GM18498 (cell line): Measurements from ENCODE around the gene PDE4C.

ENCODE experiments used
- ATAC-seq: cut with Tn5 transposase; IDR thresholded peaks from one replicate; pipeline ENCODE4 v1.9.1; 2021; ENCODE audit warnings: mild to moderate bottlenecking, moderate library complexity; ENCODE audit not compliant: unreplicated experiment

The PDE4C gene

DNA sequence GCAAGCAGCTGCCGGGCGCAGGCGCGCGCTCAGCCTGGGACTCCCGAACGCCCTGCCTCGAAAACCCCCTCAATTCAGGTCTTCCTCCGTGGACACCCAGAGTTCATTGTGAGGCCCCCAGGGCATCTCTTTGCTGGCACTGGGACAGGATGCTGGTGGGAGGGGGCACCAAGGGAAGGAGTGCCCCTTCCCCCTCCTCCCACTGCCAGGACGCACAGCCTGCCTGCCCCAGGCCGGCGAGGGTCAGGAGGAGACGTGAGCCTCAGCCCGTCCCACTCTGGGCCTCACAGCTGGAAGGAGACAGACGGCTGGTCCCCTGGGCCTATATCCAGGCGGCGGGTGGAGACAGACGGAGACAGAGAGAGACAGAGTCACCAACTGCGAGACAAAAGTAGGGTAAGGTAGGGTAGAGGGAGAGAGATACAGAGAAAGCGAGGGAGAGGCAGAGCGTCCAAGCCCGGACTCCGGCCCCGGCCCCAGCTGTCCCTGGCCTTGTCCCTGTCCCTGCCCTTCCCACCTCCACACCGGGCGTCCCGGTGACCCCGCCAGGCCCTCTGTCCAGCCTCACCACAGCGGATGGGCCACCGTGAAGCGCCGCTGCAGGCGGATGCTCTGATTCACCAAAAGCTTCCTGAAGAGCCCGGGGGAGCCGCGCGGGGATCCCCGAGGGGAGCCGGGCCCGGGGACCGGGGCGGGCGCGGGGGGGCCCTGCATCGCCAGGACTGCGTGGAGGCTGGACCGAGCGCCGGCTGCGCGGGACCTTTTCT is at the start of gene PDE4C:
PDE4C (minus strand) TSS at position 737 of the 767 bp plus-strand sequence; CDS start at position 714, 23 bp downstream.
- no peak for ATAC-seq

DNA sequence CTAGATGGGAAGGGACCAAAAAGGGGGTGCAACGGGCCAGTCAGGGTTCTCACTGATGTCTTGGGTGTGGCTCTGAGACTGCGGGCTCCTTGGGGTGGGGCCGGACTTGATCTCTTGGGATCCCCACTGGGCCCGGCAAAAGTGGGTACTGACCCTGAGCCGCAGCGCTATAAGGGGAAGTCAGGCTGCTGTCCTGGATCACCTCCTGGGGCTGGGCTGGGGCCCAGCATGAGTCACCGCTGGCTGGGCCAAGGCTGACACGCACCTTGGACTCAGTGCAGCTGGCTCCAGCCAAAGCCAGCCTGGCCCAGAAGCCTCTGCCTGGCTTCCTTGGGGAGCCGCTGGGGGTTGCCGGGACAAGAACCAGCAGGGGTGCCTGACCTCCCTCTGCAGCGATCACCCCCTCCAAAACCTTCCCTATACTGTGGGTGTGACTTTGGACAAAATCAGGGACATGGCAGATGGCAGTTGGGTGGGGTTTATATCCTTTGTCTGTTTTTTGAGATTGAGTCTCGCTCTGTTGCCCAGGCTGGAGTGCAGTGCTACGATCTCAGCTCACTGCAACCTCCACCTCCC is 48.6 kb upstream of the PDE4C start:
- no peak for ATAC-seq

DNA sequence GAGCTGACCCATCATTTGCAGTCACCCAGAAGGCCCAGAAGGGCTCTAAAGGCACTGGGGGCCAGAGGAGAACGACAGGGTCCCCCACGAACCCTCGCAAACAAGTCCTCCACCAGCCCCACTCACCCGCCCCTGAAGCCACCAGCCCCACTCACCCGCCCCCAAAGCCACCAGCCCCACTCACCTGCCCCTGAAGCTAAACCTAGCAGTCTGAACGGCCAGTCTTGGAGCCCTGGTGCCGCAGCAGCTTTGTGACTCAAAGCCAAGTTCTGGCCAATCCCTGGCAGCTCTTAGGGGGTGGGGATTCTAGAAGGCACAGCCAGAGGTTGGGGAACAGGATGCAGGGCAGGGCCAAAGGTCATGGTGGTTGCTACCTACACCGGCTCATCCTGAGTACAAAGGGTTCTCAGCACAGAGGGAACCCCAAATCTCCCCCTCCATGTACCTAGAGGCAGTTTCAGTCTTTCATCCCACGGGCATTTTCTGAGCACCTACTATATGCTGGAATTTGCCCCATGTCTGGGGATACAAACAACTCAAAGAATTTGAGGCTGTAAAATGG is 48.1 kb upstream of the PDE4C start, which contains the start of gene IQCN:
IQCN (minus strand) TSS at position 234 of the 562 bp plus-strand sequence. CDS start 4,974 bp downstream, outside the sequence.
- no peak for ATAC-seq

DNA sequence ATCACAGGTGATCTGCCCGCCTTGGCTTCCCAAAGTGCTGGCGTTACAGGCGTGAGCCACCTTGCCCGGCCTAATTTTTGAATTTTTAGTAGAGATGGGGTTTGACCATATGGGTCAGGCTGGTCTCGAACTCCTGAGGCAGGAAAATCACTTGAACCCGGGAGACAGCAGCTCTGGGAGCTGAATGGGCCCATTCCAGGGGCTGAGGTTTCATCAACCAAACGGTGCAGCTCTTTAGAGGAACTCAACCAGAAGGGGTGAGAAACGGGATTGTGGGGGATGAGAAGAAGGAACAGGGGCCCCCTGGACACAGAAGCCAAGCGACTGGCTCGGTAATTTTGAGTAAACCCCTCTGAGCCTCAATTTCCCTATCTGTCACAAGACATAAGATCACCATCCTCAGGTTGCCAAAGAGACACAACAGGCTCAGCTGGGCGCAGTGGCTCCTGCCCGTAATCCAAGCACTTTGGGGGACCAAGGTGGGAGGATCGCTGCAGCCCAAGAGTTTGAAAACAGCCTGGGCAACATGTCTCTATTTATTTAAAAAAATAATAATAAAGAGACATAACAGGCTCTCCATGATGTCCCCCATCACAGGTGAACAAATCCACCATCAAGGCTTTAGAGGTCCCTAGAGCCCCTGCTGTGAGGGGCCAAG is 47.5 kb upstream of the PDE4C start:
- no peak for ATAC-seq

DNA sequence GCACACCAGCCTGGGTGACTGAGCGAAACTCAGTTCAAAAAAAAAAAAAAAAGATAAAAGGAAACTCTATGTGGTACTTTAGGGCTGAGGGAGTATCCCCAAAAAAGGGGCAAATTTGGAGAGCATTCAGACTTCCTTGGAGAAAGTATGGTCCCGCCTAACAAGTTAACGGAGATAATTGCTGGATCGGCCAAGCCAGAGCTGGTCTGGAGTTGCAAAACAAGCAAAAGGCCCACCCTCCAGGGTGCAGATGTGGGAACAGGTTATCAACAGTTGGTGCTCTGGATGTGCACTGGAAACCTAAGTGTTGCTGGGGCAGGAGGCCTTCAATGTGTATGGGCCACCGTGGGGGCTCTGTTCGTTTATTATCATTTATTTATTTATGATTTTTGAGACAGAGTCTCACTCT is 45.2 kb upstream of the PDE4C start:
- ATAC-seq = no peak

DNA sequence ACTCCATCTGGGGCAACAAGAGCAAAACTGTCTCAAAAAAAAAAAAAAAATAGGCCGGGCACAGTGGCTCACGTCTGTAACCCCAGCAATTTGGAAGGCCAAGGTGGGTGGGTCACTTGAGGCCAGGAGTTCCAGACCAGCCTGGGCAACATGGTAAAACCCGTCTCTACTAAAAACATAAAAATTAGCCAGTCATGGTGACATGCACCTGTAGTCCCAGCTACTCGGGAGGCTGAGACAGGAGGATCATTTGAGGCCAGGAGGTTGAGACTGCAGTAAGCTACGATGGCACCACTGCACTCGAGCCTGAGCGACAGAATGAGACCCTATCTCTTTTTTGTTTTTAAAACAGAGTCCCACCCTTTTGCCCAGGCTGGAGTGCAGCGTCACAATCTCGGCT is 44.1 kb upstream of the PDE4C start:
- ATAC-seq = no peak

DNA sequence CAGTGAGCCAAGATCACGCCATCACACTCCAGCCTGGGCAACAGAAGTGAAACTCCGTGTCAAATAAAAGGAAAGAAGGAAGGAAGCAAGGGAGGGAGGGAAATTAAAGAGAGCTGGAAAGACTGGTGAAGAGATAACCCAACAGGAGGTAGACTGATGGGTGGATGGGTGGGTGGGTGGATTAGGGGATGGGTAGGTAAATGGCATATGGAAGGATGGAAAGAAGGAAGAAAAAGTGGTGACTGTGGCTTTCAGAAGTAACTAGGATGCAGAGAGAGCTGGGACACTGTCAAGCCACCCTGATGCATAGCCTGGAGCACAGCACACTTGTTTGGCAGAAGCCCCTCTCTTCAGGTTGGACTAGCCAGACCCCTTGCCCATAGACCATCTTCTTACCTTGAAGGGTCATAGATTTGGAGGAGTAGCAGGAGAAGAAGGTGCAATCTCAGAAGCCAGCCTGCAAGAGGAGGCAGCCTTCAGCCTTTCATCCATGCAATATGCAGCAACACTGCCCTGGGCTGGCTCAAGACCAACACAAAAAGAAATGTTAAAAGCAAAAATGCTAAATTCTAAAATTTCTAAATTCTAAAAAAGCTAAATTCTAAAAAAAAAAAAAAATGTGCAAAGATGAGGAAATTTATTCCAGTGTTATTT is 43.0 kb upstream of the PDE4C start:
- no peak for ATAC-seq

DNA sequence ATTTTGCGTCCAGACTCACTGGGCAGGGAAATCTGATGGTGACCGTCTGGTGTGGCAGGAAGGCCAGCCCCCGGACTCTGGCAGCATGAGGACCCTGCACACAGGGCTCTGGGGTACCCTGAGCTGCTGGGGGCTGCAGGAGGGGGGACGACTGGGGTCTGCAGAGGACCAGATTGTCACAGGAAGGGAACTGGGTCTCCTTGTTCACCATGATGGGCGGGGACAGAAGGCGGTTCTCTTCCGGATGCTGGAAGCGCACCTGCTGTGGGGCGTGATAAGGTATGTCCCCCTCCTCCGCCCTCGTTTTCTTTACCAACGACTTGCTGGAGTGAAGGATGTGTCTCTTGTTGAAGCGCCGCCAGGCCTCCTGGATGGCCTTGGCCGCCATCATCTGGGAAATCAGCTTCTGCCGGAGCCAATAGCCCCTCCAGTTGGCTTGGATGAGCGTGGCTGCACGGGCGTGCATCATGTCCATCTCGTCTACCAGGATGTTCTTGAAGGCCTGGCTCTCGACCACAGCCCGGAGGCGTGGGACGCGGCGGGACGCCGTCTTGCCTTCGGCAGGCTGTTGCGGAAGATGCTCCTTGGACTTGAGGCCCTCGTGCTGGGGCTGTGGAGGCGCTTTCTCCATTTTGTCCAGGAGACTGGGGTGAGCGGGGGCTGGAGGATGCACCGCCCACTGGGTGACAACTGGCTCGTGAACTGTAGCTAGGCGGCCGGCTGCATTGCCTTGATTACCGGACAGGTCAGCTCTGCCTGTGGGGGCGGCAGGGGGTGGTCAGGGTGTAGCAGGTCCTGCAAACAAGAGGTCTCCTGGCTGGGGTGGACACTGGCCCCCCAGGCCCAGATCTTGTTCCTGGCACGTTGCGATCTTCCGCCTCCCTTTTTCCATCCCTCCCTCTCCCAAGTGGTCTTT is 40.8 kb upstream of the PDE4C start:
- no peak for ATAC-seq

DNA sequence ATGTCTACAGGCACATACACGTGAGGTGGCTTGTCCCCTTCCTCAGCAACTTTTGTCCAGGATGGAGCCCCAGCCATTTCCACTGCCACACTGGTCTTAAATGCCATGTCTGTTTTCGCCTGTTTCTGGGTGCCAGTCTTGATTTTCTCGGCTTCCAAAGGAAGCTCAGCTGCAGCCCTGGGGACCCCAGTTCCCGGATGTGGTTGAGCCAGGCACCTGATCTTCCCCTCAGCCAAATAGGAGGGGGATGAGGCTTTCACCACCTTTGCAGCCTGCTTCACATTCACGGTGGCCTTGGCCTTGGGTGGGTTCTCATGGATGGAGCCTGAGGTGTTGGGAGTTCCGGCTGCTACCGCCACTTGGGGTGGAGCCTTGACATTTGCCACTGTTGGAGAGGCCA is 39.3 kb upstream of the PDE4C start:
- no peak for ATAC-seq

DNA sequence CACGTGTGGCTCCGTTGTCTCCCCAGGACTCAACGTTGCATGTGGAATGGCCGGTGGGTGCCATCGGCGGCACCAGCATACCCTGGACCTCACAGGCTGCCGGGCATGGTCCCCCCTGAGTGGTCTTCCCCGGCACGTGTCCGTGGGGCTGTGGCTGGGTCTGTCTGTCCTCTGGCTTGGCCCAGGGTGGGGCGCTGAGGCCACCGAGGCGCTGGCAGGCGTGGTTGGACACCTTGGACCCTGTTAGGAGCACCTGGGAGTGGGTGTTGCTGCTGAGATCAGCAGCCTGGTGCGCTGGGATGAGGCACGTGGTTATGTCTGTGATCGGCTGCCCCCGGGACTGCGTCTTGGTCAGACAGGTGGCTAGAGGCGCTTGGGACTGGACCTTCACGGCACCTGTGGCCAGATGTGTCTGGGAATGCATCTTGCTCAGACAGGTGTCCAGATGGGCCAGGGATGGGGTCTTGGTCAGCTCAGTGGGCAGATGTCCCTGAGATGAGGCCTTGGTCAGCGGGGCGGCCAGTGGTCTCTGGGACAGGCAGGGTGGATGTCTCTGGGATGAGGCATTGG is 38.8 kb upstream of the PDE4C start:
- no peak for ATAC-seq

DNA sequence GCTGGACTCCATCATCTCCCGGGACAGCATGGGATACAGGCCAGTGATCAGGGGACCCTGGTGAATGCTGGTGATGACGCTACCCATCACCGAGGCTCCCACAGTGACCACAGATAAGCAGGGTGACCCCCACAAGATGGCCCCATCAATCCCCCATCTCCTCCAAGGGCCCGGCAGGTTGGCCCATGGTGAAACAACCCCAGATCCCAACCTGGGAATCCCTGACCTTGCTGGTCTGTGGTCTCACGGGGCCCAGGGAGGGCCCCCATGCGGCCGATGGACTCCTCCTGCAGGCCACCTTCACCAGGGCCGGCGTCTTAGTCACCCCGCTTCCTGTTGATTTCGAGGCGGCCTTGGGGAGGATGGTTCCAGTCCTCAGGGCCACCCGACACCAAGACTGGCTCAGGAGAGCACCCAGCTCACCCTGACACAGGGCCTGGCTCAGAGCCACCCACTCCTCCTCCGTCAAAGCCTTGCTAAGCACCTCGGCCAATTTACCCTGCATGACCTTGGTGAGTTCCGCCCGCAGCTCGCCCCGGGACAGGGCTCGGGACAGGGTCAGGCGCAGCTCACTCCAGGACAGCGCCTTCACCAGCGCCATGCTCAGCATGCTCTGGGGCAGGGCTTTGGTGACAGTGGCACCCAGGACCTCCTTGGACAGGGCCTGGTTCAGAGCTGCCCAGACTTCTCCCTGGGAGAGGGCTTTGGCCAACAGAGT is 38.1 kb upstream of the PDE4C start:
- no peak for ATAC-seq

DNA sequence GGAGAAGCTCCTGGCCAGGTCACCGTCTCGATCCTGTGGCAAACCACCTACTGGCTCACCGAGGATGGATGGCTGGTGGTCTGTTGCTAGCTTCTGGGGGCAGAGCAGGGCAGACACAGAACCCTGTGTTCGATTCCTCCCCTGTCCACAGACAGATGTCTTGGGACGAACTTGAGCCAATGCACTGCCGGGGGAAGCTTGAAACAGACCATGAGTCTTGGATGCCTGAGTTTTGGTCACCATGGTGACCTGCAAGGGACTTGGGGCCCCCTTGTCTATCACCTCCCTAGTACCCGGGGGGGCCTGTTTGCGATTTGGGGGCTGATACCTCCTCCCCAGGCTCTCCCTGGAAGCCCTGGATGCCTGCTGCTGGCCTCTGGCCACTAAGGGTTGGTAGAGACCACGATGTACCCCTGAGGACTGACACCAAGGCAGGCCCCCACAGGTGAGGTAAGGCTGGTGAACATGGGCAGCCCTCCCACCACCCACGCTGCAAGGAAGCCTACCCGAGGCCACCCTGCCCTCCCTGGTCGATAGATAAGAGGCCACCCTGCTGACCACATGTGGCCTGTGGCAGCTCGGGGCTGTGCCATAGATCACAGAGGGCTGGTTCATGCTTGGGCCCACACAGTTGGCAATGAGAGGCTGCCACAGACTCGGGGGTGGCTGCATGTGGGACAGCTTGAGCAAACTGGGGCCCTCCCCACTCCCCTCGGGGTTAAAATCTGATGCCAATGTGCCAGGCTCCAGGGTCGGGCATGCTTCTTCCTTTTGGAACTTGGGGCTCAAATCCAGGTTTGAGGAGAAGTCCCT is 37.3 kb upstream of the PDE4C start:
- ATAC-seq = no peak

DNA sequence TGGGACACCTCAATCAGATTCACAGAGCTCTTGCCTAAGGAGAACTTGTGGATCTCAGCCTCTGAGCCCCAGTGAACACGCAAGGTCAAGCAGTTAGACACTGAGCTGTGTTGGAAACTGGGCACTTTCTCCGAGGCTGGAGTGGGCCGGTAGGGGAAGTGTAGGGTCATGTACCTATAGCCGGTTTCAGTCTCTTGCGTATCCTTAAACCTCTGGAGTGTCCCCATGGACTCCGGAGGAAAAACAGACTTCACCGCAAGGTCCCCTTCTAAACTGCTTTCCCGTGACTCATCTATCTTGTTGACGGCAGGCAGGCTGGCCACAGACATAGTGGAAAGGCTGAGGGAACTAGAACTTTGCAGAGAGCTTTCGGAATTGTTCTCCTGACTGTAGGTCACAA is 36.7 kb upstream of the PDE4C start:
- ATAC-seq = no peak

DNA sequence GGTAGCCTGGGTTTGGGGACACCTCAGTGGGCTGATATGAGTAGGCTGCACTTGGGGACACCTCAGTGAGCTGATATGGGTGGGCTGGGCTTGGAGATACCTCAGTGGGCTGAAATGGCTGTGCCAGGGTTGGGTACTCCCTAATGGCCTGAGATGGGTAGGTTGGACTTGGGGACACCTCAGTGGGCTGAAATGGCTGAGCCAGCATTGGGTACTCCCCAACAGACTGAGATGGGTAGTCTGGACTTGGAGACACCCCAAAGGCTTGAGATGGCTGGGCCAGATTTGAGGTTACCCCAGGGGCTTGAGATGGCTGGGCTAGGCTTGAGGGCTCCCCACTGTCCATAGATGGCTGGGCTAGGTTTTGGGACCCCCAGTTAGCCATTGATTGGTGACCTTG is 35.9 kb upstream of the PDE4C start:
- no peak for ATAC-seq

DNA sequence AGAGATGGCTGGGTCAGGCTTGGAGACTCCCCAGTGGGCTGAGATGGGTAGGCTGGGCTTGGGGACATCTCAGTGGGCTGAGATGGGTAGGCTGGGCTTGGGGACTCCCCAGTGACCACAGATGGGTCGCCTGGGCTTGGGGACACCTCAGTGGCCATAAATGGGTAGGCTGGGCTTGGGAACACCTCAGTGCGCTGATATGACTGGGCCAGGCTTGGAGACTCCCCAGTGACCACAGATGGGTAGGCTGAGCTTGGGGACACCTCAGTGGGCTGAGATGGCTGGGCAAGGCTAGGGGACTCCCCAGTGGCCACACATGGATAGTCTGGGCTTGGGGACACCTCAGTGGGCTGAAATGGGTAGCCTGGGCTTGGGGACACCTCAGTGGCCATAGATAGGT is 35.2 kb upstream of the PDE4C start:
- no peak for ATAC-seq

DNA sequence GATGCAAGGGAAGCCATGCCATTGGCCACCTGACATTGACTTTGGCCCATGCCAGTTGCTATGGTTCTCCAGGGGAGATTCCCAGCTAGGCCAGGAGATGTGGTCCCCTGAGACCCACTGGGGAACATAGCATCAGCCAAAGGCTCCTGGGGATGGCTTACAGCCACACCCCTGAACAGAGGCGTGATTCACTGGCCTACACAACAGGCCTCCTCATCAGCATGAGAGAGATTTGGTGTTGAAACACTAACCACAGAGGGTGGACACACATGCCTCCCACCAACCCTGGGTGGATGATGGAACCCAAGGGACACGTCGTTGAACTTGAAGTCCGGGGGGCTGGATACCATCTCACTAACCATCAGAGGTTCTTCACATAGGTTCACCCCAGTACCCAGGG is 33.7 kb upstream of the PDE4C start:
- no peak for ATAC-seq

DNA sequence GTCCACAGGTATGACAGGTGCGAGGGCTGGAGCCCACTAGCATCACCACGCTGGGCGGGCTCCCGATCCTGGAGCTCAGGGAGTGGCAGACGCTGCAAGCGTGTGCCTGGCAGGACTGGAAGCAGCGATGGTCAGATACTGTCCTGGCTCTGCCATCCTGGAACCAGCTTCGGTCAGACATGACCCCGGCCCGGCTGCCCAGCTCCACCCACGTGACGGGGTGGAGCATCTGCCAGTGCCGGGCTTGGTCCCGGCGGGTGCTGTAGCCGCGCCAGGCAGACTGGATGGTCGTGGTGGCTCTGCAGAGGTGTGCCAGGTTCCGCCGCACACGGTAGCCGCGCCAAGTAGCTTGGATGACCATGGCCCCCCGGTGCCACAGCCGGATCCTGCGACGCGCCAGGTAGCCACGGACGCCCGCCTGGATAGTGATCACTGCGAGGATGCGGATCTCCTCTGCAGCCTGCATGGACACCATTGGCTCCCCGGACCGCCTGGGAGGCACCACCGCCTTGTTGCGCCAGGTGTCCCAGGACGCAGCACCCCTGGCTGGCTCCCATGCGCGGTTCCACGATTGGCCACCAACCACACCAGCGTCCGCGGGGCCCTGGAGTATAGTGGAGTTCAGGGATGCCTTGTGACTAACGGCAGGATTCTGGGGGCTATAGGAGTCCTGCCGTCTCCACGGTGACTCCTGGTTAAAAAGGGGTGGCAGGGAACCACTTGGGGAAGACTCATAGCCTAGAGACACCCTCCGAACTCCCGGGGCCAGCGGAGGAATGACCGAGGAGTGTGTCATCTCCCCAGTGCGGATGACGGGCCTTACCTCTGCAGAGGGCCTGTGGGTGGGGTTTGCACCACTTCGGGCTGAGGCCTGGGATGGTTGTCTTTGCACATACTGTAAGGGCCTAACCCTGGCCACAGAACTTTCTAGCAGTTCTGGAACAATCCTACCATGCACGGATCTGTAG is 31.5 kb upstream of the PDE4C start:
- no peak for ATAC-seq
